Measurements from ENCODE around the gene GALNT9.

Gene GALNT9

DNA sequence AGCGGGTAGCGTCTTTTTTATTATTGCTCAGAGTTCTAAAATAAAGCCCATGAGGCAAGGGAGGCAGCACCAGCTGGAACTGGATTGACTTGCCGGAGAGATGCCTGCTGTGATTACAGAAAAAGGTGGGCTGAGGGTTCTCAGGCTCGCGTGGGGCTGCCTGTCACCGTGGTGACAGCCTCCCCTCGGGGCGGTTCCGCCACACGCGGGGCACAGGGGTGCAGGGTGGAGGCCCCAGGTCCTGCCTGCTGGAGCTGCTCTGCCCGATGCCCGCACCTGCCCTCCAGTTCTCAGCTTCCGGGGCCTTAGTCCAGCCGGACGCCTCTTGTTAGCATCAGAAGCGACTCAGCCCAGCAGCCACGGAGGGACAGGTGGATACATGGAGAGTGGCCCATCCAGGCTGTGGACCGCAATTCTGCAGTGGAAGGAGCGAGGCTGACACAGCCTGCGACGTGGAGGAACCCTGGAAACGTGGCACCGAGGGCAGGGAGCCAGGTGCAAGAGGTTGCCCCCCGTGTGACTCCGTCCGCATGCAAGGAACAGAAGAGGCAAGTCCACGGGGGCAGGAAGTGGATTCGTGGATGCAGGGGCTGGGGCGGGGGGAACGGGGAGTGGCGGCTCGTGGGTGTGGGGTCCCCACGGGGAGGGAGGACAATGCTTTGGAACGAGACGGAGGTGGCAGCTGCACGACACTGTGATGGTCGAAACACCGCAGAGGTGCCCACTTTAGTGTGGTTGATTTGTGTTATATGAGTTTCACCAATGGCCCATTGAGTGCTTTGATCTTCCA lies 79.5 kb downstream of the GALNT9 start:
- Histone ChIP-seq H3K4ac (ENCODE audit: low read length) (no peak overlapping the region), H3K9ac (ENCODE audit: low read depth, low read length, poor library complexity) (no peak overlapping the region), H3K14ac (ENCODE audit: low read length) (peak overlapping the region; percentile 94), H3K23ac (ENCODE audit: low read depth, low read length, poor library complexity) (no peak overlapping the region), H3K4me3 (ENCODE audit: low read length in 2 of 2) (no peak overlapping the region), H2AFZ (ENCODE audit: low read length) (no peak overlapping the region), H3K18ac (ENCODE audit: low read length) (peak overlapping the region; percentile 71), H2BK12ac (ENCODE audit: low read length) (no peak overlapping the region), H3K4me2 (ENCODE audit: insufficient read depth, low read length, poor library complexity, severe bottlenecking) (no peak overlapping the region), H3K36me3 (replicated peaks in 1 of 2; ENCODE audit: control insufficient read depth in 2 of 2, insufficient read depth in 2 of 2, low read length in 2 of 2) (no peaks in the 10 kb centered on the region), H2AK5ac (ENCODE audit: low read depth, low read length) (no peak overlapping the region), H2BK120ac (ENCODE audit: low read depth, low read length) (no peak overlapping the region), H3K27me3 (ENCODE audit: control insufficient read depth in 3 of 3, insufficient read depth in 3 of 3, low read depth in 1 of 3, low read length in 3 of 3) (peaks cover 0 to 34% (median 0%) of the 10 kb centered on the region in 3 experiments), H4K8ac (ENCODE audit: low read depth, low read length) (no peak overlapping the region), H2BK15ac (ENCODE audit: low read length) (no peak overlapping the region), H3K27ac (replicated peaks; ENCODE audit: low read length) (no peak overlapping the region), H3K79me1 (ENCODE audit: low read depth, low read length) (no peaks in the 10 kb centered on the region), H4K91ac (ENCODE audit: low read depth, low read length, poor library complexity) (no peak overlapping the region), H2BK5ac (ENCODE audit: low read length) (no peak overlapping the region), H3K9me3 (replicated peaks in 1 of 2; ENCODE audit: control insufficient read depth in 2 of 2, insufficient read depth in 1 of 2, low read depth in 1 of 2, low read length in 2 of 2) (peaks cover 0 to 1% of the 10 kb centered on the region in 2 donors), H3K4me1 (ENCODE audit: control insufficient read depth in 2 of 2, insufficient read depth in 1 of 2, low read depth in 1 of 2, low read length in 2 of 2) (no peaks in the 10 kb centered on the region)
- WGBS, 2 donors (ENCODE audit: extremely low coverage in 2 of 2, insufficient read length in 2 of 2, insufficient replicate concordance in 1 of 2) = no CpG with 5 or more reads among the region's 39 CpGs
- DNase-seq (ENCODE audit: low spot score) = no peak

DNA sequence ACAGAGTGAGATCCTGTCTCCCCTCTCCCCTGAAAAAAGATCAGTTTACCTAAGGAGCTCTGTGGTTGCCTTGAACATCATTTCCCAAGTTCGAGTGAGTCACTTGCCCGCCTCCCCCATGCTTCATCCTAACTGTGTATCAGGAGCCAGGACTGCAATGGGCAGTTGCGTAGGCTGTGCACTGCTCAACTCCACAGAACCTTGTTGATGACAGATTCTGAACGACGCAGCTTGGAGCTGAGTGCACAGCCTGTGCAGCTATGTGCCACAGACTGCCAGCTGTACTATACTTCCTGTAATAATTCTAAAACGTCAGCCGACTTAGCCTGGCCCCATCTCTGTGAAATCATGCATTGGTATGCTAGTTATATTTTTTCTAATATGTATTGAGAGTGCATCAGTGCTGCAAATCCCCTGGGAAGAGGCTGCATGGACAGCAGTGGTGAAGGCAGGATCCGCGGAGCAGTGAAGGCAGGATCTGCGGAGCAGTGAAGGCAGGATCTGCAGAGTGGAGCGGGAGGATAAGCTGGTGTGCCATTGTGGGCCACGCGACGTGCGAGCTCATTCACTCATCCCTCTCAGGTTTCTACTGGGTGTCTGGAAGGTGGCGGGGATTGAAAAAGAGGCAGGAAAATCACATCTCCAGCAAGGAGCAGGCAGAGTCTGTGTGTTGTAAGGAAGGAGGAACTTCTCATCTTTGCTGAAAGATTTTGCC lies 80.8 kb downstream of the GALNT9 start:
- H2BK15ac ChIP-seq (ENCODE audit: low read length) = no peak overlapping the region
- no peak overlapping the region for H3K4ac ChIP-seq (ENCODE audit: low read length)
- peaks cover 0 to 24% (median 0%) of the 10 kb centered on the region in 3 experiments for H3K27me3 ChIP-seq (ENCODE audit: control insufficient read depth in 3 of 3, insufficient read depth in 3 of 3, low read depth in 1 of 3, low read length in 3 of 3)
- H3K79me1 ChIP-seq (ENCODE audit: low read depth, low read length) = no peaks in the 10 kb centered on the region
- H2BK5ac ChIP-seq (ENCODE audit: low read length) = no peak overlapping the region
- H2BK12ac ChIP-seq (ENCODE audit: low read length) = no peak overlapping the region
- no peak overlapping the region for H3K14ac ChIP-seq (ENCODE audit: low read length)
- H2AK5ac ChIP-seq (ENCODE audit: low read depth, low read length) = peak overlapping the region; percentile 13
- no peak overlapping the region for H2AFZ ChIP-seq (ENCODE audit: low read length)
- no peaks in the 10 kb centered on the region for H3K36me3 ChIP-seq (replicated peaks in 1 of 2; ENCODE audit: control insufficient read depth in 2 of 2, insufficient read depth in 2 of 2, low read length in 2 of 2)
- H3K9me3 ChIP-seq (replicated peaks in 1 of 2; ENCODE audit: control insufficient read depth in 2 of 2, insufficient read depth in 1 of 2, low read depth in 1 of 2, low read length in 2 of 2) = peaks cover 0 to 1% of the 10 kb centered on the region in 2 donors
- H3K4me1 ChIP-seq (ENCODE audit: control insufficient read depth in 2 of 2, insufficient read depth in 1 of 2, low read depth in 1 of 2, low read length in 2 of 2) = no peaks in the 10 kb centered on the region
- no CpG with 5 or more reads among the region's 16 CpGs for WGBS, 2 donors (ENCODE audit: extremely low coverage in 2 of 2, insufficient read length in 2 of 2, insufficient replicate concordance in 1 of 2)
- no peak overlapping the region for H4K8ac ChIP-seq (ENCODE audit: low read depth, low read length)
- H3K27ac ChIP-seq (replicated peaks; ENCODE audit: low read length) = no peak overlapping the region
- no peak for DNase-seq (ENCODE audit: low spot score)
- no peak overlapping the region for H3K4me2 ChIP-seq (ENCODE audit: insufficient read depth, low read length, poor library complexity, severe bottlenecking)
- no peak overlapping the region for H4K91ac ChIP-seq (ENCODE audit: low read depth, low read length, poor library complexity)
- H3K9ac ChIP-seq (ENCODE audit: low read depth, low read length, poor library complexity) = no peak overlapping the region
- no peak overlapping the region for H2BK120ac ChIP-seq (ENCODE audit: low read depth, low read length)
- no peak overlapping the region for H3K23ac ChIP-seq (ENCODE audit: low read depth, low read length, poor library complexity)
- H3K18ac ChIP-seq (ENCODE audit: low read length) = peak overlapping the region; percentile 32
- no peak overlapping the region for H3K4me3 ChIP-seq (ENCODE audit: low read length in 2 of 2)

- H2AK5ac ChIP-seq (ENCODE audit: low read depth, low read length) = peak overlapping the region; percentile 43
- peak overlapping the region; percentile 91 for H3K23ac ChIP-seq (ENCODE audit: low read depth, low read length, poor library complexity)
- no peak overlapping the region for H3K27ac ChIP-seq (replicated peaks; ENCODE audit: low read length)
- peak overlapping the region; percentile 38 for H3K14ac ChIP-seq (ENCODE audit: low read length)
- WGBS, 2 donors (ENCODE audit: extremely low coverage in 2 of 2, insufficient read length in 2 of 2, insufficient replicate concordance in 1 of 2) = no CpG with 5 or more reads among the region's 35 CpGs
- H3K9ac ChIP-seq (ENCODE audit: low read depth, low read length, poor library complexity) = peak overlapping the region; percentile 70
- H2BK15ac ChIP-seq (ENCODE audit: low read length) = peak overlapping the region; percentile 98
- no peaks in the 10 kb centered on the region for H3K36me3 ChIP-seq (replicated peaks in 1 of 2; ENCODE audit: control insufficient read depth in 2 of 2, insufficient read depth in 2 of 2, low read length in 2 of 2)
- H3K4ac ChIP-seq (ENCODE audit: low read length) = no peak overlapping the region
- H3K9me3 ChIP-seq (replicated peaks in 1 of 2; ENCODE audit: control insufficient read depth in 2 of 2, insufficient read depth in 1 of 2, low read depth in 1 of 2, low read length in 2 of 2) = peaks cover 0 to 1% of the 10 kb centered on the region in 2 donors
- H2BK120ac ChIP-seq (ENCODE audit: low read depth, low read length) = no peak overlapping the region
- no peak overlapping the region for H4K8ac ChIP-seq (ENCODE audit: low read depth, low read length)
- H2AFZ ChIP-seq (ENCODE audit: low read length) = no peak overlapping the region
- peak overlapping the region; percentile 30 for H4K91ac ChIP-seq (ENCODE audit: low read depth, low read length, poor library complexity)
- peak overlapping the region; percentile 84 for H2BK12ac ChIP-seq (ENCODE audit: low read length)
- H3K4me1 ChIP-seq (ENCODE audit: control insufficient read depth in 2 of 2, insufficient read depth in 1 of 2, low read depth in 1 of 2, low read length in 2 of 2) = no peaks in the 10 kb centered on the region
- H3K4me2 ChIP-seq (ENCODE audit: insufficient read depth, low read length, poor library complexity, severe bottlenecking) = no peak overlapping the region
- H3K79me1 ChIP-seq (ENCODE audit: low read depth, low read length) = no peaks in the 10 kb centered on the region
- peaks cover 0 to 23% (median 0%) of the 10 kb centered on the region in 3 experiments for H3K27me3 ChIP-seq (ENCODE audit: control insufficient read depth in 3 of 3, insufficient read depth in 3 of 3, low read depth in 1 of 3, low read length in 3 of 3)
- no peak overlapping the region for H3K4me3 ChIP-seq (ENCODE audit: low read length in 2 of 2)
- H2BK5ac ChIP-seq (ENCODE audit: low read length) = no peak overlapping the region
- H3K18ac ChIP-seq (ENCODE audit: low read length) = peak overlapping the region; percentile 87
- no peak for DNase-seq (ENCODE audit: low spot score)
These were observed 81.5 kb downstream of the GALNT9 start for GRCh38 chr12:132247718-132248452.
